GM18951 (cell line): Measurements from ENCODE around the gene SLC4A9.

Experiments used
- POLR2A ChIP-seq: IDR thresholded peaks from 4 replicates; pipeline ENCODE4 v1.6.1; 2011; ENCODE audit warnings: mild to moderate bottlenecking; ENCODE audit not compliant: insufficient read length, insufficient read depth; ENCODE audit errors: extremely low read depth
- in situ Hi-C: fragments of 300-500 bp; cut with MboI; formaldehyde crosslinking; loops from one replicate; pipeline ENCODE4 v1.12.0; 2022; ENCODE audit warnings: low sequenced_read_pairs, mixed read lengths, inconsistent platforms; ENCODE audit not compliant: unreplicated experiment

SLC4A9 gene

DNA sequence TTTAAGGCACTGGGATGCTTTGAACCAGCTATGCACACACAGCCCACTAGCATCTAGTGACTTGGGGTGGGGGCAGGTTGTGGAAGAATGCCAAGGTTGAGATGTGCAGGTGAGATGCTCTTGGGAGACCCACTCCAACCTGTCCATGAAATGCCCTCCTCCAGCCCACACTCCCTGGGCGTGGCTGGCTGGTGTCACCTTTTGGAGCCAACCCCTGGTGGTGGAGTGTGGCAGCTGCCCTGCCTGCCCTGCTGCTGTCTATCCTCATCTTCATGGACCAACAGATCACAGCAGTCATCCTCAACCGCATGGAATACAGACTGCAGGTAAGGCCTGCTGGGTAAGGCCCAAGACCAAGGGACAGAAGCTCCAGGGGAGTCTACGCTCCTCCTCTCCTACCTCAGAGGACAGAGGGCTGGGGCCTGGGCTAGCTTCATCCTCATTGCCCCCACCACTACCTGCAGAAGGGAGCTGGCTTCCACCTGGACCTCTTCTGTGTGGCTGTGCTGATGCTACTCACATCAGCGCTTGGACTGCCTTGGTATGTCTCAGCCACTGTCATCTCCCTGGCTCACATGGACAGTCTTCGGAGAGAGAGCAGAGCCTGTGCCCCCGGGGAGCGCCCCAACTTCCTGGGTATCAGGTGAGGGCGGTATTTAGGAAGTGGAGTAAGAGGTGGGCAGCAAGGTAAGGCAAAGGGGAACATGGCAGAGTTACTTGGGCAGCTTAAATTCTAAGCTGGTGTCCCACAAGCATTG, 7.4 kb downstream of the SLC4A9 start:
- TF ChIP-seq POLR2A, result no peak
- in situ Hi-C loops, result loop anchor here (10.0 kb wide), 1 partner anchor 347 kb away; no protein-coding TSS in a partner anchor

DNA sequence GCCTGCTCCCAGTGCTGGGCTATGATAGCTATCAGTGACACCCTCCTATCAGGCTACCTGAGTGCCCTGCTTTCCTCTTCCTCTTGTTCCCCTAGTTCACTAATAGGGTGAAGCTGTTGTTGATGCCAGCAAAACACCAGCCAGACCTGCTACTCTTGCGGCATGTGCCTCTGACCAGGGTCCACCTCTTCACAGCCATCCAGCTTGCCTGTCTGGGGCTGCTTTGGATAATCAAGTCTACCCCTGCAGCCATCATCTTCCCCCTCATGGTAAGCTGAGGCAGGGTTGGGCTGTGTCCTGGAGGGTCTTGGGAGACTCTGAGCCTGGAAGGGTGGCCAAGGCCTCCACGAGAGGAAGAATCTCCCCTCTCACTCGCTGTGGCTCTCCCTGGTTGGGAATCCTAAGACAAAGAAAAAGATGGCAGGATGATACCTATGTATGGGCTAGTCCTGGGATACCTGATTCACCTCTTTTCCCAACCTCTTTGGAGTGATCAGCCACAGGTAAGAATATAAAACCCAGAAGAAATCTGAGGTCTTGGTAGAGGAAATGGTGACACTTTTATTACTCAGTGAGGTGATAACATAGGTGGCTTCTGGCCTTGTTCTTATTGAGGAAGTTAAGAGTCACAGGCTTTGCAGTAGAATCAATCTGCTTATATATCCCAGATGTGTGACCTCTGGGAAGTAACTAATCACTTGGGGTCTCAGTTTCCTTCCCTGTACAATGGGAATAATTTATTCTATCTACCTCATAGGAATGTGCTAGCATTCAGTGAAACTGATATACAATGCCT, 11.6 kb downstream of the SLC4A9 start:
- in situ Hi-C loops, result no loop called here

DNA sequence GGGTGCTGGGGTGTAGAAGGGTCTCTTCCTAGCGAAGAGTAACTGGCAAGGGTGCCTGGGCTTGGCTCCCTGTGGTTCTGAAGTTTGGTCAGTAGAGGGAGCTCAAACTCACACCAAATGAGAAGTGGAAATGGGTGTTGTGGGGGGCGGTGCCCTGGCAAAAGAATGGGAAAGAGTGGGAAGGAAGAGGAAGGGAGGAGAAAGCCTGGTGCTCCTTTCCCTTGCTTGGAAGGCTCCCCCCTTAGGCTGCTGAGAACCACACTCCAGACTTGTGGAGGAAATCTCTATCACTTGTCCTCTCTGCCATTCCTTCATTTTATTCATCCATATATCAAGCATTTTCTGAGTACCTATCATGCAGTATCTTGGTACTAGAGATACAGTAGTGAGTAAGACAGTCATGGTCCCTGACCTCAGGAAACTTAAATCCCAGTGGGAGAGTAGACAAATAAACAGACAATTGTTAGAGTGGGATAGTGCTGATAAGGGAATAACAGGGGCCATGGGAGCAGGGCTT, 13.0 kb downstream of the SLC4A9 start:
- no peak for TF ChIP-seq POLR2A
- in situ Hi-C loops, result no loop called here

More for the DNA sequence above, 11.6 kb downstream of the SLC4A9 start:
- no peak for TF ChIP-seq POLR2A

DNA sequence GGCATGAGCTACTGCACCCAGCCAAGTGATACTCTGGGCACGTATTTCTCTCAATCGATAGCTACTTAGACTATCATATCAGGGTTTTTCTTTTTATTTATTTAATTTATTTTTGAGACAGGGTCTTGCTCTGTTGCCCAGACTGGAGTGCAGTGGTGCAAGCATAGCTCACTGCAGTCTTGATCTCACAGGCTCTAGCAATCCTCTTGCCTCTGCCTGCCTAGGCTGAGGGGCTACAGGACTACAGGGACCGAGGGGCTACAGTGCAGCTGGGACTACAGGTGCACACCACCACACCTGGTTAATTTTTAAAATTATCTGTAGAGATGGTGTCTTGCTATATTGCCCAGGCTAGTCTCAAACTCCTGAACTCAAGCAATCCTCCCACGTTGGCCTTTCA, 21.4 kb downstream of the SLC4A9 start:
- in situ Hi-C loops, result no loop called here
- TF ChIP-seq POLR2A, result no peak

DNA sequence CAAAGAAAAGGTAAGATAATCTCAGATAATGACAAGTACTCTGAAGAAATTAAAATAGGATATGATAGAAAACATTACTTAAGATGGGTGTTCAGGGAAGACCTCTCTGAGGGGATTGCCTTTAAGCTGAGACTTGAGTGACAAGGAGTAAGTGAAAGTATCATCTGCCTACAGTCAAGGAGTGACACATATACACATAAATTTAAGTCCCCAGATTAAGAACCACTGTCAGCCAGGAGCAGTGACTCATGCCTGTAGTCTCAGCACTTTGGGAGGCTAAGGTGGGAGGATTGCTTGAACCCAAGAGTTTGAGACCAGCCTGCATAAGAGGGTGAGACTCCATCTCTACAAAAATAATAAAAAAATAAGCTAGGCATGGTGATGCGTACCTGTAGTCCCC, 22.0 kb downstream of the SLC4A9 start:
- TF ChIP-seq POLR2A, result no peak
- in situ Hi-C loops, result no loop called here

DNA sequence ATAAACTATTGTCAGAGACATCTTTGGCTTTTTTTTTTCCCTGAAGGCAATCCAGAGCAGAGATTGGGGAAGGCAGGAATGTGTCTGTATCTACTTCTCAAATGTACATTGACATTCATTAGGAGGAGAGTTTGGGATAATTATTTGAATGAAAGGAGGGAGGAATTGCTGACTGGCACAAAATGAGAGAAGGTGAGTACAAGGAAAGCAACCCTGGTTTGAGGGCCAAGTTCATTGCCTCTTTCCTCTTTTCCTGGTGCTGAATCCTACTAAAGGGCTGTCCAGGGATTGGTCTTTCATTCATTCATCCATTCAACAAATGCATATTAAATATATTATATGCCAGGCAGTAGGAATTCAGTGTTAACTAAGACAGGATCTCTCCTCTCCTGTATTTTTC, 22.9 kb downstream of the SLC4A9 start:
- in situ Hi-C loops, result no loop called here
- TF ChIP-seq POLR2A, result no peak

DNA sequence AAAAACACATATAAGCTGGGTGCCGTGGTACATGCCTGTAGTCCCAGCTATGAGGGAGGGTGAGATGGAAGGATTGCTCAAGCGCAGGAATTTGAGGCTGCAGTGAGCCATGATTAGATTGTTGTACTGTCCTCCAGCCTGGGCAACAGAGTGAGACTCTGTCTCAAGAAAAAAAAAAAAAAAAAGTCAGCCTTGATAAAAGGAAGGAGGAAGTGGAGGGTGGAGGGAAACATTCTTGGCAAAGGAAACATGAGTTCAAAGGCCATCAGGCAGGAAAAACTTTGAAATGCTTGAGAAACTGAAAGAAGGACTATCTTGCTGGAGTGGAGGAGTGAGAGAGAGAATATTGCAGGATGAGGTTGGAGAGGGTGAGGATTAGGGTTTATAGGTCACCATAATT, 23.3 kb downstream of the SLC4A9 start:
- TF ChIP-seq POLR2A, result no peak
- in situ Hi-C loops, result no loop called here

DNA sequence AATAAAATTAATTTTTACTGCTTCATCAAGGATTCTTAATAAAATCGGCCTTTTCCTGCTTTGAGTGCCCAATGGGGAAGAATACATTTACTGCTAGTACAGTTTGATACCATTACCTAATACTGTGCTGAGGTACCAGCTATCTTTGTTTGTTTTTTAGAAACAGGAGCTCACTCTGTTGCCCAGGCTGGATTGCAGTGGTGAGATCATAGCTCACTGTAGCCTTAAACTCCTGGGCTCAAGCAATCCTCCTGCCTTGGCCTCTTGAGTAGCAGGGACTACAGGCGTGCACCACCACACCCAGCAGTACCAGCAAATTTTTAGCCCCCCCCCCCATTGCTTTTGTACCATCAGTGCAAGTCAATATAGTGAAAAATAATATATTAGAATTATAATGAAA, 28.1 kb downstream of the SLC4A9 start:
- no peak for TF ChIP-seq POLR2A
- in situ Hi-C loops, result no loop called here

DNA sequence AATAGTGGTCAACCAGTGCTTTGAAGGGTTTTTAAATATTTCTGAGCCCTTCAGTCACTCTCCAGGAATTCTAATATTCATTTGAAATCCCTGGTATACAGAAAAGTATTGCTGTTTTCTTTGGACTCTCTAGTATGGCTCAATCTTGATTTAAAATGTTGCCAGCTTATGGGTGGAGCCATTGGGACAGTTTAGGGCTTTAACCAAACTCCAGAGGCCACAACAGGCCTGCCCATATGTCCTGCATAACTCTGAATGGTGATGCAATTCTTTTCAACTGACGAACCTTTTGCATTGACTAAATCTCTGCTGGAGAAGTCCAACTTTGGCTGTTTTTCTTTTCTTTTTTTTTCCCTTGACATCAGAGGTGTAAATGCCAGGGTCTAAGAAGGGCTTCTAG, 31.3 kb downstream of the SLC4A9 start:
- in situ Hi-C loops, result no loop called here
- TF ChIP-seq POLR2A, result no peak

DNA sequence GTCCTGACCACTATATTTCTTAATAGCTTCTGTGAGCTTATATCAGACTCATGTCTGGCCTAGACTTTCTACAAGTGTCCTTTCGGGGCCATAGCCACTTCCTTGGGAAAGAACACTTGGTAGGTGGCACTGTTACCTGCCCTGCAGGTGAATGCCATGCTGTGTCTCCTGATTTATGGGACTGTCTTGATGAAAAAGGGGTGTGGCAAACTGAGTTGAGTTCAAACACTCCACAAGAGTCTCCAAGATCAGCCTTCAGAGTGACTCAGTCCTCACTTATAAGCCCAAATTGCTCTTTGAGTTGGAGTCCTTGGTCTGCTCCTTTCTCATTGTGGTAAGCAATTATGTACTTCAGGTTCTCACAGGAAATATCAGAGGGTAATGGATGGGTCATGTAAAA, 31.7 kb downstream of the SLC4A9 start:
- in situ Hi-C loops, result no loop called here
- TF ChIP-seq POLR2A, result no peak

DNA sequence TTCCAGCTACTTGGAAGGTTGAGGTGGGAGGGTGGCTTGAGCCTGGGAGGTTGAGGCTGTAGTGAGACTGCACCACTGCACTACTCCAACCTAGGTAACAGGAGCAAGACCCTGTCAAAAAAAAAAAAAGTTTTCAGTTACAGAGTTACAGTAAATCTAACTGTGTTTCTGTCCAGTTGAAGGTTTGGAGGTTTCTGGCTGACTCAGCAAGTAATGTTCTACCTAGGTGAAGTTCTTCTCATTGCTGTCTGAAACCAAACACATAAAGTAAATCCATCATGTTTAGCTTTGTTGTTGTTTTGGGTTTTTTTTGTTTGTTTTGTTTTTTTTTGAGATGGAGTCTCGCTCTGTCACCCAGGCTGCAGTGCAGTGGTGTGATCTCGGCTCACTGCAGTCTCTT, 33.7 kb downstream of the SLC4A9 start:
- TF ChIP-seq POLR2A, result no peak
- in situ Hi-C loops, result no loop called here

DNA sequence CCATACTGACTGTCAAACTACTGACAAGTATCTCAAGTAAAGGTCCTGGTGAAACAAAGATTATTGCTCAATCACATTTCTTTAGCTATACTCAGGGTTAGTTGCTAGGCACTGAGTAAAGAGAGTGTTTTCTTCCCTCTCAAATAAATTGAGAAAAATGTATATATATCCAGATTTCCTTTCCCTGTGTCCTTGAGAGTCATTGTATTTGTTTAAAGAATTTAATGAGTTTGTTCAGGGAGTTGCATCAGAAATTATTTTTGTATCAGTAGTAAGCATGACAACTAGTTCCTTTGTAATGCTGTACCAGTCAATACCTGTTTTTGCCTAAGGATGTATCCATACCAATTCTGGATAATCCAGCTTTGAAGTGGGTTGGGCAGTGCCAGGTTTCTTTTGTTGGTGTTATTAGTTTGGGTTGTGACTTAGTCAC, 38.4 kb downstream of the SLC4A9 start:
- in situ Hi-C loops, result no loop called here
- TF ChIP-seq POLR2A, result no peak

DNA sequence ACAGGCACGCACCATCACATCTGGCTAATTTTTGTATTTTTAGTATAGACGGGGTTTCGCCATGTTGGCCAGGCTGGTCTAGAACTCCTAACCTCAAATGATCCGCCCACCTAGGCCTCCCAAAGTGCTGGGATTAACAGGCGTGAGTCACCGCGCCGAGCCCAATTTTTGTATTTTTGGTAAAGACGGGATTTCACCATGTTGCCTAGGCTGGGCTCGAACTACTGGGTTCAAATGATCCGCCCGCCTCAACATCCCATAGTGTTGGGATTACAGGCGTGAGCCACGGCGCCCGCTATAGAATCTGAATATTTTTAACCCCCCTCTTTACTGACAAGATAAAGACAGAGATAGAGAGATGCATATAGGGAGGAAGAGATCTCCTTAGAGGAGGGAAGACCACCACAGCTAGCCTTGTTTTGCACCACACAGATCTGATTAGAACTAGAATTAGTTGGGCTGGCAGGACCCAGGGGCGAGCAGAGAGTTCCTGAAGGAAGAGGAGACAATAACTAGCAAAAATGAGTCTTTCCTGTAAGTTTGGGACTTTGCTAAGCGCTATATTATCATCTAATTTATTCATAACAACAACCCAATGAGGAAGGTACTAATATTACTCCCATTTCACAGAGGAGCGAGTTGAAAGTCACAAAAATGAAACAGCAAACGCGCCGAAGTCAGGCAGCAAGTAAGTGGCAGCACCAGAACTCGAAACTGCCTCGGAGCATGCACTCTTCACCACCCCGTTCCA, 40.2 kb downstream of the SLC4A9 start:
- no peak for TF ChIP-seq POLR2A
- in situ Hi-C loops, result no loop called here

DNA sequence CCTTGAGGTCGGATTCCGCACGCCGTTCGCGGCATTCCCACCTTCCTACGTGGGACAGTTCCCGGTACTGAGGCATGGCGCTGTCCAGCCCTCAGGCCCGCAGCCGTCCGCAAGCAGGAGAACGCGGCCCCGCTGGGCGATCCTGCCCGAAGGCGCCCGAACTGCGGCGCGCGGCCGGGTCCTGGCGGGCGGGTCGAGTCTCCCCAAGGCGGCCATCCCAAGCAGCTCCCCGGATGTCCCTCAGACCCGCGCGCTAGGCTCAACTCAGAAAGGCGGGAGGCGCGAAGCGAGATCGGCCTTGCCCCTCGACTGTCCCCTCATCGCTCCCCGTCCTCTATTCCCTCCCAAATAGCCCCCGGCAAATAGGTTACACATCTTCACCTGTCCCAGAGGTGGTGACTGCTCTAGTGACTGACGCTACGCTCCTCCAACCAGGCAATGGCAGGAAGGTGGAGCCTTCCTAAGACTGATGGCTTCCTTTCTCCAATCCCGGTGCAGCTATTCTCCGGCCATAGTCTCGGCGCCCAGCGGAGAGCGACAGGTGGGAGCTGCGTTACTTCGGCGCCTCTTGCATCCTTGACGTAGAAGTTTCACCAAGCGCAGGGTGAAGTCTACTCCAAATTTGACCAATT, 40.9 kb downstream of the SLC4A9 start:
- peak; percentile 78 for TF ChIP-seq POLR2A
- in situ Hi-C loops, result no loop called here
